Measurements from ENCODE around the gene ZNF606.

ZNF606 gene

GRCh38 chr19:58002384-58003173 is at the start of gene ZNF606:
ZNF606 (minus strand) TSS chr19:58002820; CDS start chr19:58001319, 1,501 bp downstream.
- peak; percentile 56 for DNase-seq (ENCODE audit: low spot score)

DNA sequence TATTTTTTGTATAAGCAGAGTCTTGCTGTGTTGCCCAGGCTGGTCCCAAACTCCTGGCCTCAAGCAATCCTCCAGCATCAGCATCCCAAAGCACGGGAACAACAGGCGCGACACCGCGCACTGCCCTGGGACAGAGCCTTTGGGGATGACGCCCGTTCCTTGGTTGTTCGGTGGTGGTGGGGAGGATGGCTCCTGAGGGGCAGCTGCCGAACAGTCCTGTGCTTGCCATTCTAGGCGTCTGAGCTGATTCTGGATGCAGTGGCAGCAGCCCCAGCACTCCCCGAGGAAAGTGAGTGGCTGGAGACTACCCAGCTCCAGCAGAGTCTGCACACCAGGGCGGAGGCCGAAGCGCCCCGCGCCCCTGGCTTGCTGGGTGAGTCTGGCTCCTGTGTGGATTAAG is 49.6 kb upstream of the ZNF606 start:
- DNase-seq (ENCODE audit: low spot score) = no peak

DNA sequence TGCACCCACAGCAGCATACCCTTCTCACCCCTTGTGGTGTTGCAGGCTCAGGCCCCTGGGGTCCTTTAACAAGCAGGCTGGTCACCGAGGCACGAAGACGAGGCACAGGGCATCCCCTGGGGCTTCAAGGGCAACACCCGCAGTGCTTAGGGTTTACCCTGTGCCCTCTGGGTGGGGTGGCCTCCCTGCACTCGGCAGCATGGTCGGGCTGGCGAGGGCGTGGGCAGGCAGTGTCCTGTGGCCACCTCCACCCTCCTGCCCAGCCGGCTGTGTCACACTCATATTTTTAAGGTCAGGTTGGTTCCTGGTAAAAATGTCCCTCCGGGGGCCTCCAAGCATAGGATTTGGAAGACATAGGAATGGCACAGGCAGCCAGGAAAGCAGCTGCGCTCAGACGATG is 45.1 kb upstream of the ZNF606 start:
- DNase-seq (ENCODE audit: low spot score) = no peak

DNA sequence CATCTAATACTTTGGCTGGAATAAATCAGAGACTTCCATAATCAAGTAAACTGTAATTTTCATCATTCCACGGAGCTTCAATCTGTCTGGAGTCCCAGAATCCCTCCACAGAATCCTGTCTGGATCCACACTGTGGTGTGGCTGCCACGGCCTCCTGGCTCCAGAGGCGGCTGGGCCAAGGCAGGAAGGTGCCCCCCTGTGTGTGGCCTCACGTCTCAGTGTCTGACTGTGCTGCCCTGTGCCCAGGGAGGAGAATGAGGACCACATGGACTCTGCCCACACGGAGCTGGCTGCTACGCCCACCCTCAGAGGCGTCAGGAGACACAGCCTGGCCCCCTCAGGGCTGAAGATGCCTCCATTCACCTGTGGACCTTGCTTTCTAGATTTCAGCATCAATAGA is 44.2 kb upstream of the ZNF606 start:
- DNase-seq (ENCODE audit: low spot score) = no peak

DNA sequence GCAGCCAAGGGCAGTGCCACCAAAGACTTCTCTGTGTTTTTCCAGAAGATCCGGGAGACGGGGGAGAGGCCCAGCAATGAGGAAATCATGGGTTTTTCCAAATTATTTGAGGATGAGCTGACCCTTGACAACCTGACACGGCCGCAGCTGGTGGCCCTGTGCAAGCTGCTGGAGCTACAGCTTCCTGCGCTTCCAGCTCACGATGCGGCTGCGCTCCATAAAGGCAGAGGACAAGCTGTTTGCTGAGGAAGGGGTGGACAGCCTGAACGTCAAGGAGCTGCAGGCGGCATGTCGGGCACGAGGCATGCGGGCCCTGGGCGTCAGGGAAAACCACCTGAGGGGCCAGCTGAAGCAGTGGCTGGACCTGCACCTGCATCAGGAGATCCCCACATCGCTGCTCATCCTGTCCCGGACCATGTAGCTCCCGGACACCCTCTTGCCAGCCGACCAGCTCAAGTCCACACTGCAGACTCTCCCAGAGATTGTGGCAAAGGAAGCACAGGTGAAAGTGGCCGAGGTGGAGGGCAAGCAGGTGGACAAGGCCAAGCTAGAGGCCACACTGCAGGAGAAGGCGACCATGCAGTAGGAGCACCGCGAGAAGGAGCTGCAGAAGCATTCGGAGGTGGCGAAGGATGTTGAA is 42.9 kb upstream of the ZNF606 start:
- no peak for DNase-seq (ENCODE audit: low spot score)

DNA sequence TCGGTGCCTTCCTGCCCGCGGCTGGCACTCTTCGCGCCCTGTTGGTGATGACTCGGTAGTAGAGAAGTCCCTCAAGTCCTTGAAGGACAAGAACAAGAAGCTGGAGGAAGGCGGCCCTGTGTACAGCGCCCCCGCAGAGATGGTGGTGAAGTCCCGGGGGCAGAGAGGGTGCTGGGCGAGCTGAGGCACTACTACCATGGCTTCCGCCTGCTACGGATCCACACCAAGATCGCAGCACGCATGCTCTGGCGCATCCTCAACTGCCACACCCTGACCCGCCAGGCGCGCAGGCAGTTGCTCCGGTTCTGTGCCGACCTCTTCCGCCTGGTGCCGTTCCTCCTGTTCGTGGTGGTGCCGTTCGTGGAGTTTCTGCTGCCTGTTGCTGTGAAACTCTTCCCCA is 42.3 kb upstream of the ZNF606 start:
- no peak for DNase-seq (ENCODE audit: low spot score)

- DNase-seq (ENCODE audit: low spot score) = no peak
These were observed 41.8 kb upstream of the ZNF606 start for GRCh38 chr19:58044391-58044790.

DNA sequence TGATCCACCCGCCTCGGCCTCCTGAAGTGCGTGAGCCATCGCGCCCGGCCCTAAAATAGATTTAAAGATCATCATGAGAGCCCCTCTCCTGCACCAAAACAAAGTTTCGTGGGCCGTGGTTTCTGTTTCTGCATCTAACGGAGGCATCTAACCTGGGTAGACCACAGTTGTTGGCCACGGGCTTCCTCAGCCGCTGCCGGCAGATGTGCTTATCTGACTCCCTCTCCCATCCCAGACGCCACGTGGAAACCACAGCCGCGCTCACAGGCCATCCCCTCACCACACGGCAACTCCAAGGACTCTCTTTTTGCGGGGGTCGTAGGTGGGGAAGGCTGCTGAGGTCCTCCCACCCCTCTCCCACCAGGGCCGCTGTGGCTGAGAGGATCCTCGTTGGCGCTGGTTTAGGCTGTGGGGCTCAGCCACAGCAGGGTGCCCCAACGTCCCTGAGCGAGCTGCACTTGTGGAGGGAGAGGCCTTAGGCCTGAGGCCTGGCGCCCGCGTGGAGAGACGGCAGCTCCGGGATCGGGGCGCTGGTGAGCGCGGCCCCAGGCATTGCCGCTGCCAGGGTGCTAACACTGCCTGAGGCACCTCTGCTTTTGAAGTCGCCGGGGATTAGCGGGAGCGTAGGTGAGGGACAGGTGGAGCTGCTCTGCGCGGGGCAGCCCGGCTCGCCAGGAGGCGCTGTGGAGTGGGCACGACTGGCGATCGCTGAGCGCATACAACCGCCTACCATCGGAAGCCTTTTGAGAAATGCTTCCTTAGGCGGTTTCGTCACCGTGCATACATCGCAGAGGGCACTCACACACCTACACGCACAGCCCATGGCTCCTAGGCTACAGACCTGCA is 40.1 kb upstream of the ZNF606 start:
- no peak for DNase-seq (ENCODE audit: low spot score)

DNA sequence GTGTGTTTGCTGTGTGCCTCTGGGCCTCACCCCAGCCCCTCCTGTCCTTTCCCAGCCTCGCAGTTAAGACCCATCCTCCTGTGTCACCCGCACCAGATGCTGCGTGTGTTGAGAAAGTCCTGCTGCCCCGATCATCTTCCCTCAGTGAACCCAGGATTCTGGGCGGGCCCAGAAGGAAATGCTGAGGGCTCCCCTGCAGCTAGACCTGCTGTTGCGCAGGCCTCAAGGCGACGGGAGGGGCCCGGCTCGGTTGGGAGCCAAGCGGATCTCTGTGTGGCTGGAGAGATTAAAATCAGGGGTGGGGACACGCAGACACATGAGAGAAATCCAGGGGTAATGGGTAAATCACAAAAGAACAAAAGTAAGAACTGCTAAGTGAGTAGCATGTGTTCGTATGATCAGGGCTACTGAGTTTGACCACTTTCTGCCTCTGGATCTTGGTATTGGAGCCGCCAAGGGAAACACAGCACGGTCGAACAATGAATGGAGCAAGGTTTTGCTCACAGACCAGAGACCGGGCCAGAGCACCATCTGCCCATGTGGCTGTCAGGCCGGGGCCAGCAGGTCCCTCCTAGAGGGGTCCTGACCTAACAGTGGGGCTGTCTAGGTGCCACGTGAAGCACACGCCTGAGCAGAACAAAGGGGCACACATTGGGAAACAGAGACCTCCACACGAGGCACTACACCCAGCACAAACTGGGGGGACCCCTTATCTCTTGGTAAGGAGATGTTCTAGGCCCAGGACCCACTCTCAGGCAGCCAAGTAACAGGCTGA is 38.3 kb upstream of the ZNF606 start:
- DNase-seq (ENCODE audit: low spot score) = no peak

GRCh38 chr19:58038688-58039204 is 36.1 kb upstream of the ZNF606 start:
- DNase-seq (ENCODE audit: low spot score) = no peak

- no peak for DNase-seq (ENCODE audit: low spot score)
These were observed 35.5 kb upstream of the ZNF606 start for GRCh38 chr19:58037927-58038687.

- no peak for DNase-seq (ENCODE audit: low spot score)
These were observed 33.2 kb upstream of the ZNF606 start for GRCh38 chr19:58035863-58036262.

DNA sequence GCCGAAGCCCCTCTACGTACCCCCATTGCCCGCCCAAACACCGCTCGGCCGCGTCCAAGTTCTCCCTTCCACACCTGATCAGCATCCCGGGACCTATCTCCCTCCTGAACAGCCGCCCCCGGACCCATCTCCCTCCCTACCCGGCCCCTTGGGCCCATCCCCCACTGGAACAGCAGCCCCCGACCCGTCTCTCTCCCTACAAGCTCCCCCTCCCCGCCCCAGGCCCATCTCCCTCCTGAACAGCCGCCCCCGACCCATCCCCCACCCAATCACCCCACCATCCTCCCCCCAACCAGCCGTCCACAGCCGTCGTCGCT is 31.8 kb upstream of the ZNF606 start:
- no peak for DNase-seq (ENCODE audit: low spot score)

GRCh38 chr19:58033741-58034476 is 31.3 kb upstream of the ZNF606 start, which contains the start of gene ZSCAN1:
ZSCAN1 (plus strand) TSS chr19:58034025; CDS start chr19:58037837, 3,812 bp downstream.
- no peak for DNase-seq (ENCODE audit: low spot score)

DNA sequence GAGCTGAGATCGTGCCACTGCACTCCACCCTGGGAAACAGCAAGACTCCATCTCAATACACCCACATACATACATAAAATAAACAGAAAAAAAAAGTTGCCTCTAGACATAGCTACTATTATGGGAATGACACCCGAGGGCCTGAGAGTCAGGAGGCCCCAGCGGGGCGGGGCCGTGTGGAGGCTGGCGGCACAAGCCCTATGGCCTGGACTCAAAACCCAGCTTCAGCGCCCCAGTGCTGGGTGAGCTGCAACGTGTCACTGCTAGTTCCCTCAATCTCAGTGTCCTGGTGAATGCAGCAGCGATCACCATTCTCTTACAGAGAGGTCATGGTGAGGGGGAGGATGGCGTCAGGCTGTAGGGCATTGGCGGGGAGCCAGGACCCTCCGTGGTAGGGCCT is 22.0 kb upstream of the ZNF606 start:
- no peak for DNase-seq (ENCODE audit: low spot score)

DNA sequence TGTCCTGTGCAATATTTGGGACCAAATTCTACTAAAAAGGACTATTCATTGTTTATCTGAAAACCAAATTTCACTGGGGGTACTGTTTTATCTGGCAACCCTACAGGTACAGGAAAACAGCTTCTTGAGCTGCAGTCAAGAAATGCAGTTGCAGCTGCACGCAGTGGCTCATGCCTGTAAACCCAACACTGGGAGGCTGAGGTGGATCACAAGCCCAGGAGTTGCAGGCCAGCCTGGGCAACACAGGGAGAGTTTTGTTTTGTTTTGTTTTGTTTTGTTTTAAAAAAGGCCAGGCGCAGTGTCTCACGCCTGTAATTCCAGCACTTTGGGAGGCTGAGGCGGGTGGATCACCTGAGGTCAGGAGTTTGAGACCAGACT is 19.7 kb upstream of the ZNF606 start:
- no peak for DNase-seq (ENCODE audit: low spot score)

- DNase-seq (ENCODE audit: low spot score) = peak; percentile 53
These were observed 19.1 kb upstream of the ZNF606 start for GRCh38 chr19:58021541-58022282.

DNA sequence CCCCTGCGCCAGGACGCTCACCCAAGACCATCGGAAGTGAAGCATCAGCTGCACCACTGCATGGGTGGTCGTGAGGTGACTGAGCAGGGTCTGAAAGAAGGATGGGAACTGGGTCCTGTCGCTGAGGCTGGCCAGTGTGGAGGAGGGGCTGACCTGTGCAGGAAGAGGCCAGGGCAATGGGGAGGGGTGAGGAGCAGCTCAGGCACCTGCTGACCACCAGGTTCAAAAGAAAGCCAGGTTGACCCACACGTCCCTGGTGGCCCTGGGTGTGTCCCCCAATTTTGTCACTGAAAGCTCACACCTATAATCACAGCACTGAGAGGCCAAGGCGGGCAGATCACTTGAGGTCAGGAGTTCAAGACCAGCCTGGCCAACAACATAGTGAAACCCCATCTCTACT is 17.5 kb upstream of the ZNF606 start:
- no peak for DNase-seq (ENCODE audit: low spot score)

- DNase-seq (ENCODE audit: low spot score) = no peak
These were observed 11.5 kb upstream of the ZNF606 start for GRCh38 chr19:58014141-58014540.

DNA sequence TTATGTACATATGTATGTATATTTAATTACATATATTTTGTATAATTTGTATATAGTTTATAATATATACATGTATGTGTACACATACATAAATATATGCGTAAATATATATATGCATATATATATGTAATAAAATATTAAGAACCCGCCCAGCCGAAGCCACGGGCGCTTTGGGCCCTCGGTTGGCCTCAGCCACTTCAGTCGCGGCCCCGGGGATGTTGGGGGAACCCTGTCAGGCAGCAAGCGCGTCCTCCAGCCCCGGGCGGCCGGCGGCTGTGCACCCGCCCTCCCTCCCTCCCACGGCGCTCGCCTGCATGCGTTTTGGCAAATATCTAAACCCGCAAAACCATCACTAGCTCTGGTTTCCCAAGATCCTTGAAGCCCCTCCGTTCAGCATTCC is 7.9 kb upstream of the ZNF606 start:
- DNase-seq (ENCODE audit: low spot score) = no peak

Data from NAMALWA (cell line).